H9 (cell line): Measurements from ENCODE around the gene OR5AL1. TPM values are rescaled to one million over a fixed set of nuclear protein-coding genes. Genes with fewer than 3 reads are reported as not detected.

Experiments
- DNase-seq: peaks from one replicate; pipeline ENCODE4 v3.0.0-alpha.2; 2017
- H2AFZ ChIP-seq: one replicate; pipeline ENCODE4 v1.6.1; 2013; ENCODE audit warnings: mild to moderate bottlenecking, low read length, control low read depth, moderate library complexity
- H2AK5ac ChIP-seq: 2 replicates; pipeline ENCODE4 v1.6.1; 2013; ENCODE audit warnings: low read length, control low read depth, mixed read lengths; ENCODE audit not compliant: insufficient read length
- H2BK120ac ChIP-seq: one replicate; pipeline ENCODE4 v1.6.1; 2013; ENCODE audit warnings: low read depth, mild to moderate bottlenecking, low read length, control low read depth, inconsistent platforms; ENCODE audit not compliant: poor library complexity, severe bottlenecking
- H2BK12ac ChIP-seq: 2 replicates; pipeline ENCODE4 v1.6.1; 2013; ENCODE audit warnings: low read length, control low read depth, mixed read lengths, low read depth; ENCODE audit not compliant: insufficient read length
- H2BK15ac ChIP-seq: 2 replicates; pipeline ENCODE4 v1.6.1; 2013; ENCODE audit warnings: low read depth, low read length, control low read depth
- H2BK20ac ChIP-seq: one replicate; pipeline ENCODE4 v1.6.1; 2013; ENCODE audit warnings: low read depth, mild to moderate bottlenecking, low read length, control low read depth, inconsistent platforms; ENCODE audit not compliant: poor library complexity, severe bottlenecking
- H2BK5ac ChIP-seq: 2 replicates; pipeline ENCODE4 v1.6.1; 2013; ENCODE audit warnings: low read length, control low read depth, mixed read lengths; ENCODE audit not compliant: insufficient read length
- H3K14ac ChIP-seq: 2 replicates; pipeline ENCODE4 v1.6.1; 2013; ENCODE audit warnings: low read length, control low read depth; ENCODE audit not compliant: insufficient read depth
- H3K18ac ChIP-seq: 2 replicates; pipeline ENCODE4 v1.6.1; 2013; ENCODE audit warnings: low read depth, mild to moderate bottlenecking, mixed read lengths, low read length, control low read depth; ENCODE audit not compliant: insufficient read length
- H3K23ac ChIP-seq: 2 replicates; pipeline ENCODE4 v1.6.1; 2013; ENCODE audit warnings: low read length, control low read depth, mixed read lengths, low read depth; ENCODE audit not compliant: insufficient read length
- H3K23me2 ChIP-seq: 2 replicates; pipeline ENCODE4 v1.6.1; 2013; ENCODE audit warnings: low read depth, mild to moderate bottlenecking, mixed read lengths, low read length, control low read depth; ENCODE audit not compliant: insufficient read length, poor library complexity, severe bottlenecking
- H3K27ac ChIP-seq: 2 replicates; pipeline ENCODE4 v1.5.1; 2013; ENCODE audit warnings: low read length, control low read depth, mixed read lengths, low read depth; ENCODE audit not compliant: insufficient read length
- H3K27me3 ChIP-seq: 2 replicates; pipeline ENCODE4 v1.6.1; 2013; ENCODE audit warnings: low read length, control low read depth, inconsistent platforms; ENCODE audit not compliant: insufficient read depth
- H3K4ac ChIP-seq: 2 replicates; pipeline ENCODE4 v1.6.1; 2013; ENCODE audit warnings: low read depth, mild to moderate bottlenecking, control low read depth, inconsistent platforms, low read length, moderate library complexity
- H3K4me1 ChIP-seq: 2 replicates; pipeline ENCODE4 v1.6.1; 2013; ENCODE audit warnings: low read length, control low read depth, inconsistent platforms; ENCODE audit not compliant: insufficient read depth
- H3K4me2 ChIP-seq: 2 replicates; pipeline ENCODE4 v1.6.1; 2013; ENCODE audit warnings: low read length, control low read depth, mixed read lengths; ENCODE audit not compliant: insufficient read length, insufficient read depth
- H3K56ac ChIP-seq: 2 replicates; pipeline ENCODE4 v1.6.1; 2013; ENCODE audit warnings: low read depth, mild to moderate bottlenecking, mixed read lengths, low read length, control low read depth; ENCODE audit not compliant: insufficient read length
- H3K79me1 ChIP-seq: 2 replicates; pipeline ENCODE4 v1.6.1; 2013; ENCODE audit warnings: low read depth, mild to moderate bottlenecking, moderate library complexity, low read length, control low read depth, inconsistent platforms; ENCODE audit not compliant: insufficient read depth, poor library complexity, severe bottlenecking
- H3K79me2 ChIP-seq: 2 replicates; pipeline ENCODE4 v1.6.1; 2013; ENCODE audit warnings: low read length, control low read depth, inconsistent platforms; ENCODE audit not compliant: insufficient read depth
- H3K9ac ChIP-seq: 2 replicates; pipeline ENCODE4 v1.6.1; 2013; ENCODE audit warnings: low read length, control low read depth, mixed read lengths; ENCODE audit not compliant: insufficient read length; ENCODE audit errors: extremely low read depth
- H3K9me3 ChIP-seq: one replicate; pipeline ENCODE4 v1.6.1; 2013; ENCODE audit warnings: low read depth, low read length, inconsistent platforms; ENCODE audit not compliant: control insufficient read depth
- H3T11ph ChIP-seq: one replicate; pipeline ENCODE4 v1.6.1; 2013; ENCODE audit warnings: mild to moderate bottlenecking, low read length, control low read depth, inconsistent platforms
- H4K20me1 ChIP-seq: one replicate; pipeline ENCODE4 v1.6.1; 2013; ENCODE audit not compliant: control insufficient read depth, insufficient read length, insufficient read depth
- H4K5ac ChIP-seq: 2 replicates; pipeline ENCODE4 v1.6.1; 2013; ENCODE audit warnings: low read depth, mild to moderate bottlenecking, mixed read lengths, low read length, control low read depth; ENCODE audit not compliant: insufficient read length
- H4K8ac ChIP-seq: replicated peaks from 2 replicates; pipeline ENCODE4 v1.6.1; 2013; ENCODE audit warnings: low read length, control low read depth, mixed read lengths, low read depth; ENCODE audit not compliant: insufficient read length
- H4K91ac ChIP-seq: 2 replicates; pipeline ENCODE4 v1.6.1; 2013; ENCODE audit warnings: low read depth, mild to moderate bottlenecking, moderate library complexity, mixed read lengths, low read length, control low read depth; ENCODE audit not compliant: insufficient read length
- H3K27ac Mint-ChIP-seq, 3 experiments: 2 replicates in 2 of 3; 3 replicates in 1 of 3; pipeline ENCODE4 v1.8.0; 2020 to 2021; ENCODE audit warnings: mixed read lengths in 3 of 3, mild to moderate bottlenecking in 1 of 3, moderate library complexity in 1 of 3
- H3K27me3 Mint-ChIP-seq: 2 replicates; pipeline ENCODE4 v1.8.0; 2021; ENCODE audit warnings: low read depth, mild to moderate bottlenecking, moderate library complexity, mixed read lengths
- H3K36me3 Mint-ChIP-seq, 3 experiments: 2 replicates in 2 of 3; 3 replicates in 1 of 3; pipeline ENCODE4 v1.8.0; 2020 to 2021; ENCODE audit warnings: low read depth in 3 of 3, mixed read lengths in 3 of 3; ENCODE audit not compliant: insufficient read depth in 1 of 3
- H3K4me1 Mint-ChIP-seq, 2 experiments: 2 replicates each; pipeline ENCODE4 v1.8.0; 2020; ENCODE audit warnings: mixed read lengths in 2 of 2
- H3K4me3 Mint-ChIP-seq, 2 experiments: 2 replicates in 1 of 2; 3 replicates in 1 of 2; pipeline ENCODE4 v1.8.0; 2020 to 2021; ENCODE audit warnings: mild to moderate bottlenecking in 2 of 2, mixed read lengths in 2 of 2, moderate library complexity in 1 of 2
- H3K9me3 Mint-ChIP-seq, 2 experiments: 2 replicates in 1 of 2; 3 replicates in 1 of 2; pipeline ENCODE4 v1.8.0; 2020; ENCODE audit warnings: mild to moderate bottlenecking in 2 of 2, mixed read lengths in 2 of 2, moderate library complexity in 1 of 2
- CTCF ChIP-seq: fragments of 200-600 bp; sonication (generic); conservative IDR thresholded peaks from 3 replicates; pipeline ENCODE4 v1.8.0; 2021; ENCODE audit warnings: antibody characterized with exemption, mild to moderate bottlenecking
- WGBS: extraction: QIAGEN DNeasy Blood & Tissue Kit; methylation state at CpG from one replicate; pipeline ENCODE4 v1.1.7; 2013; ENCODE audit warnings: missing lambda C conversion rate, low lambda C conversion rate, mixed read lengths; ENCODE audit not compliant: insufficient read length; ENCODE audit errors: extremely low coverage; 5-methylcytosine and 5-hydroxymethylcytosine counted together
- total RNA-seq: library from RNA; stranded (reverse); gene quantifications from 2 replicates; pipeline ENCODE4 v1.2.1, GENCODE V29; 2021

Gene OR5AL1
- total RNA-seq, 1 experiment from 2014 or later = not detected

DNA sequence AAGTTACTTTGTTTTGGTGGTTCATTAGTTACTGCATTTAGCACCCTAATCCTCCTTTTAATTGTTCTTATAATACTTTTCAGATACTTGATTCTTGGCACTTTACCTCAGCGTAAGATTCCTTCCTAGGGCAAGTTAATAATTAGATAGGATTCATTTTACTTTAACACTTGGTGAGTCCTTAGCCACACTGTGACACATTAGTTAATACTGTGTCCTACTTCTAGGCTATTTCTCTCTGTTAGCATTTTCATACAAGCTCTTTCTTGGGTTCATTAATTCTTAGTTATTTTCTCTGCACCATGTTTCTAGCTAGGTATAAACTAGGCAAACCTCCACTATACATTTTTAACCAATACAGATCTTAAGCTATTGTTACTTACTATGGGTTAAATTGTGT, 44.6 kb downstream of the OR5AL1 start:
- no peak overlapping the region for H3T11ph ChIP-seq
- H3K27ac ChIP-seq = no peak overlapping the region
- no peaks in the 10 kb centered on the region; the same call in 1 of the 2 replicates for H3K4me1 ChIP-seq
- no peak overlapping the region for H3K23ac ChIP-seq
- no peak overlapping the region for H2AK5ac ChIP-seq
- H3K4me2 ChIP-seq = no peak overlapping the region
- H3K23me2 ChIP-seq = no peaks in the 10 kb centered on the region
- H3K79me1 ChIP-seq = no peaks in the 10 kb centered on the region
- no peak overlapping the region for H3K4ac ChIP-seq
- Mint-ChIP-seq H3K27me3 (no peaks in the 10 kb centered on the region), H3K4me1 (peaks cover 5 to 6% of the 10 kb centered on the region in 2 experiments; a peak in 3 of 4 replicates), H3K4me3 (no peak overlapping the region), H3K9me3 (no peaks in the 10 kb centered on the region), H3K36me3 (no peaks in the 10 kb centered on the region), H3K27ac (no peak overlapping the region)
- H4K91ac ChIP-seq = no peak overlapping the region
- H3K18ac ChIP-seq = no peak overlapping the region
- no peak for TF ChIP-seq CTCF
- H2BK20ac ChIP-seq = no peak overlapping the region
- no peak overlapping the region for H4K8ac ChIP-seq
- H4K20me1 ChIP-seq = no peaks in the 10 kb centered on the region
- DNase-seq = no peak
- no peak overlapping the region for H3K14ac ChIP-seq
- H3K9me3 ChIP-seq = peaks cover 14% of the 10 kb centered on the region
- no peak overlapping the region for H2BK5ac ChIP-seq
- H2BK12ac ChIP-seq = no peak overlapping the region
- no peak overlapping the region for H4K5ac ChIP-seq
- no peak overlapping the region for H2BK120ac ChIP-seq
- H3K9ac ChIP-seq = no peak overlapping the region
- no peaks in the 10 kb centered on the region for H3K79me2 ChIP-seq
- H2BK15ac ChIP-seq = no peak overlapping the region
- no peaks in the 10 kb centered on the region for H3K27me3 ChIP-seq
- no CpG with 5 or more reads among the region's 1 CpG for WGBS
- H2AFZ ChIP-seq = no peak overlapping the region
- H3K56ac ChIP-seq = no peak overlapping the region

Other genes starting within 250 kb of the OR5AL1 start
- gene OR5J2, start 236.1 kb upstream of the OR5AL1 start, total RNA-seq = not detected in 2 replicates
- gene OR5T2, start 178.4 kb upstream of the OR5AL1 start, total RNA-seq = not detected in 2 replicates
- gene OR5T3, start 160.4 kb upstream of the OR5AL1 start, total RNA-seq = not detected in 2 replicates
- not detected in 2 replicates for gene OR5T1, start 138.5 kb upstream of the OR5AL1 start, total RNA-seq
- gene OR8H1, start 120.4 kb upstream of the OR5AL1 start, total RNA-seq = not detected in 2 replicates
- gene OR8K3, start 97.6 kb upstream of the OR5AL1 start, total RNA-seq = not detected in 2 replicates
- gene OR8K1, start 66.7 kb upstream of the OR5AL1 start, total RNA-seq = not detected in 2 replicates
- not detected in 2 replicates for gene OR8J1, start 58.4 kb upstream of the OR5AL1 start, total RNA-seq
- not detected in 2 replicates for gene OR8U1, start 37.1 kb upstream of the OR5AL1 start, total RNA-seq
- not detected in 2 replicates for gene OR5M3, start 60.7 kb downstream of the OR5AL1 start, total RNA-seq
- gene OR5M8, start 78.7 kb downstream of the OR5AL1 start, total RNA-seq = not detected in 2 replicates
- gene OR5M11, start 130.6 kb downstream of the OR5AL1 start, total RNA-seq = not detected in 2 replicates
- not detected in 2 replicates for gene OR5M10, start 165.0 kb downstream of the OR5AL1 start, total RNA-seq
- not detected in 2 replicates for gene OR5M1, start 202.2 kb downstream of the OR5AL1 start, total RNA-seq
- gene OR5AP2, start 229.7 kb downstream of the OR5AL1 start, total RNA-seq = not detected in 2 replicates